Ascending aorta (tissue), 2 donors: ENCODE data around the gene SETD7. TPM values are rescaled to one million over a fixed set of nuclear protein-coding genes. Genes with fewer than 3 reads are reported as not detected.

Experiments
- DNase-seq, 2 donors: peaks; one replicate each; pipeline ENCODE4 v3.0.0-alpha.2; 2019; ENCODE audit warnings: low spot score in 2 of 2
- H3K27ac ChIP-seq, 2 donors: fragments of 200-600 bp; sonication (generic); one replicate each; pipeline ENCODE4 v1.5.1; 2016 to 2017; ENCODE audit warnings: mild to moderate bottlenecking in 1 of 2
- H3K27me3 ChIP-seq: fragments of 200-600 bp; sonication (generic); one replicate; pipeline ENCODE4 v1.5.1; 2017
- H3K36me3 ChIP-seq, 2 donors: fragments of 200-600 bp; sonication (generic); one replicate each; pipeline ENCODE4 v1.5.1; 2016
- H3K4me1 ChIP-seq, 2 donors: fragments of 200-600 bp; sonication (generic); one replicate each; pipeline ENCODE4 v1.5.1; 2016 to 2017; ENCODE audit warnings: mild to moderate bottlenecking in 1 of 2
- H3K4me3 ChIP-seq, 2 donors: fragments of 200-600 bp; sonication (generic); one replicate each; pipeline ENCODE4 v1.5.1; 2016 to 2017; ENCODE audit warnings: mild to moderate bottlenecking in 1 of 2
- H3K9me3 ChIP-seq, 2 donors: fragments of 200-600 bp; sonication (generic); one replicate each; pipeline ENCODE4 v1.5.1; 2016
- CTCF ChIP-seq, 3 experiments: fragments of 200-600 bp in 2 of 3; fragments of 450-650 bp in 1 of 3; sonication (generic) in 2 of 3; IDR thresholded peaks; one replicate each; pipeline ENCODE4 v1.5.1; 2016 to 2019; ENCODE audit warnings: antibody characterized with exemption in 3 of 3, mild to moderate bottlenecking in 1 of 3, moderate library complexity in 1 of 3
- intact Hi-C: fragments of 100-400 bp; cut with DNase I; formaldehyde crosslinking; loops from one replicate; pipeline ENCODE4 v1.15.1; 2023
- total RNA-seq: library from RNA; depleted of rRNA; stranded (reverse); fragments of >200 nt; gene quantifications from one replicate; pipeline ENCODE4 v1.1.0, GENCODE V29; 2016

SETD7 gene
- total RNA-seq, 1 donor from 2014 or later = 33.2 TPM

- TF ChIP-seq CTCF (IDR thresholded peaks at IDR 0.05) = no peak
- H3K27me3 ChIP-seq = no peaks in the 10 kb centered on the region
- no peak overlapping the region for H3K4me3 ChIP-seq
- intact Hi-C loops = loop anchor here (10.0 kb wide), 2 partner anchors 466 to 824 kb away; partner anchors contain the start of gene SCOC
- peaks cover 0 to 7% of the 10 kb centered on the region in 2 donors for H3K36me3 ChIP-seq
- peaks cover 0 to 30% of the 10 kb centered on the region in 2 donors for H3K4me1 ChIP-seq
- peak overlapping the region in 1 of 2 donors; percentile 43 for H3K27ac ChIP-seq
- no peaks in the 10 kb centered on the region for H3K9me3 ChIP-seq
- DNase-seq = no peak
Measured at GRCh38 chr4:139550724-139551429, 5.1 kb downstream of the SETD7 start.

GRCh38 chr4:139547979-139548378 lies 8.0 kb downstream of the SETD7 start:
- TF ChIP-seq CTCF (IDR thresholded peaks at IDR 0.05) = no peak
- H3K4me3 ChIP-seq = no peak overlapping the region
- H3K4me1 ChIP-seq = peaks cover 0 to 21% of the 10 kb centered on the region in 2 donors
- no peak for DNase-seq
- no peak overlapping the region for H3K27ac ChIP-seq
- H3K36me3 ChIP-seq = peaks cover 0 to 30% of the 10 kb centered on the region in 2 donors
- no peaks in the 10 kb centered on the region for H3K9me3 ChIP-seq
- intact Hi-C loops = no loop called here
- H3K27me3 ChIP-seq = no peaks in the 10 kb centered on the region

- H3K4me1 ChIP-seq = peaks cover 0 to 2% of the 10 kb centered on the region in 2 donors
- H3K27me3 ChIP-seq = no peaks in the 10 kb centered on the region
- H3K27ac ChIP-seq = no peak overlapping the region
- H3K36me3 ChIP-seq = peaks cover 0 to 25% of the 10 kb centered on the region in 2 donors
- no peak for TF ChIP-seq CTCF (IDR thresholded peaks at IDR 0.05)
- intact Hi-C loops = loop anchor here (2.0 kb wide), 1 partner anchor 16 kb away; the partner anchor contains the start of gene SETD7
- no peak overlapping the region for H3K4me3 ChIP-seq
- H3K9me3 ChIP-seq = no peaks in the 10 kb centered on the region
- no peak for DNase-seq
Measured at GRCh38 chr4:139540632-139541031, 15.4 kb downstream of the SETD7 start.

GRCh38 chr4:139540161-139540560 lies 15.9 kb downstream of the SETD7 start:
- DNase-seq = no peak
- Histone ChIP-seq H3K27me3 (no peaks in the 10 kb centered on the region), H3K36me3 (peaks cover 0 to 20% of the 10 kb centered on the region in 2 donors), H3K27ac (no peak overlapping the region), H3K9me3 (no peaks in the 10 kb centered on the region), H3K4me1 (peaks cover 0 to 6% of the 10 kb centered on the region in 2 donors), H3K4me3 (no peak overlapping the region)
- no peak for TF ChIP-seq CTCF (IDR thresholded peaks at IDR 0.05)
- intact Hi-C loops = loop anchor here (2.0 kb wide), 1 partner anchor 17 kb away; the partner anchor contains the start of gene SETD7

GRCh38 chr4:139537292-139537691 lies 18.7 kb downstream of the SETD7 start:
- Histone ChIP-seq H3K9me3 (no peaks in the 10 kb centered on the region), H3K36me3 (peaks cover 4 to 5% of the 10 kb centered on the region in 2 donors), H3K4me3 (no peak overlapping the region), H3K4me1 (peaks cover 0 to 7% of the 10 kb centered on the region in 2 donors), H3K27me3 (no peaks in the 10 kb centered on the region), H3K27ac (no peak overlapping the region)
- intact Hi-C loops = no loop called here
- DNase-seq = no peak
- TF ChIP-seq CTCF (IDR thresholded peaks at IDR 0.05) = no peak
